HepG2 (cell line): Measurements from ENCODE around the gene HTR6. TPM values are rescaled to one million over a fixed set of nuclear protein-coding genes. Genes with fewer than 3 reads are reported as not detected.

Source experiments
- ATF6 ChIP-seq: sonication (generic); formaldehyde crosslinking; conservative IDR thresholded peaks from 2 replicates; pipeline ENCODE4 v1.4.0; 2020; ENCODE audit warnings: missing genetic modification reagents
- ATRX ChIP-seq: sonication (generic); formaldehyde crosslinking; IDR thresholded peaks from 2 replicates; pipeline ENCODE4 v1.4.0; 2020; ENCODE audit warnings: missing genetic modification reagents, borderline replicate concordance
- CEBPG ChIP-seq: IDR thresholded peaks from 2 replicates; pipeline ENCODE4 v1.6.1; 2016
- FOSL2 ChIP-seq: sonication (generic); formaldehyde crosslinking; IDR thresholded peaks from 2 replicates; pipeline ENCODE4 v1.4.0; 2020; ENCODE audit warnings: missing genetic modification reagents
- FOXA3 ChIP-seq: IDR thresholded peaks from 2 replicates; pipeline ENCODE4 v1.6.1; 2016; ENCODE audit warnings: missing genetic modification reagents, missing compliant biosample characterization
- GATAD2A ChIP-seq: IDR thresholded peaks from 2 replicates; pipeline ENCODE4 v1.6.1; 2016
- HNF4A ChIP-seq: sonication (generic); formaldehyde crosslinking; IDR thresholded peaks from 2 replicates; pipeline ENCODE4 v1.4.0; 2020; ENCODE audit warnings: missing genetic modification reagents
- KAT7 ChIP-seq: IDR thresholded peaks from 2 replicates; pipeline ENCODE4 v1.6.1; 2018; ENCODE audit warnings: borderline replicate concordance, missing compliant biosample characterization
- NR2F6 ChIP-seq, 2 experiments: IDR thresholded peaks; 2 replicates each; pipeline ENCODE4 v1.6.1; 2016; ENCODE audit warnings: antibody characterized with exemption in 1 of 2, mild to moderate bottlenecking in 1 of 2
- PATZ1 ChIP-seq: sonication (generic); formaldehyde crosslinking; IDR thresholded peaks from 2 replicates; pipeline ENCODE4 v1.4.0; 2020; ENCODE audit warnings: missing genetic modification reagents
- PRMT3 ChIP-seq: sonication (generic); formaldehyde crosslinking; IDR thresholded peaks from 2 replicates; pipeline ENCODE4 v1.8.1; 2022; ENCODE audit warnings: low read depth, mild to moderate bottlenecking, moderate library complexity, missing genetic modification reagents, borderline replicate concordance
- SOX6 ChIP-seq, 2 experiments: fragments of 450-650 bp in 1 of 2; sonication (generic) in 1 of 2; formaldehyde crosslinking in 1 of 2; IDR thresholded peaks; 2 replicates each; pipeline versions ENCODE4 v1.4.0 to v1.6.1; 2017 to 2020; ENCODE audit warnings: antibody characterized with exemption in 1 of 2, mild to moderate bottlenecking in 1 of 2, missing genetic modification reagents in 1 of 2
- SP140L ChIP-seq: sonication (generic); formaldehyde crosslinking; IDR thresholded peaks from 2 replicates; pipeline ENCODE4 v1.4.0; 2020; ENCODE audit warnings: missing genetic modification reagents, borderline replicate concordance
- ZBTB20 ChIP-seq: sonication (generic); formaldehyde crosslinking; IDR thresholded peaks from 2 replicates; pipeline ENCODE4 v1.8.1; 2023; ENCODE audit warnings: missing genetic modification reagents, low read depth, mild to moderate bottlenecking, borderline replicate concordance
- ZBTB44 ChIP-seq: sonication (generic); formaldehyde crosslinking; IDR thresholded peaks from 2 replicates; pipeline ENCODE4 v1.4.0; 2020; ENCODE audit warnings: missing genetic modification reagents
- ZNF143 ChIP-seq: sonication (generic); formaldehyde crosslinking; IDR thresholded peaks from 2 replicates; pipeline ENCODE4 v1.4.0; 2020; ENCODE audit warnings: missing genetic modification reagents
- ZNF207 ChIP-seq: fragments of 450-650 bp; IDR thresholded peaks from 2 replicates; pipeline ENCODE4 v1.6.1; 2016; ENCODE audit warnings: antibody characterized with exemption, borderline replicate concordance
- ZNF33A ChIP-seq: sonication (generic); formaldehyde crosslinking; IDR thresholded peaks from 2 replicates; pipeline ENCODE4 v1.5.1; 2020; ENCODE audit warnings: missing genetic modification reagents, mild to moderate bottlenecking, moderate library complexity, borderline replicate concordance
- ZNF570 ChIP-seq: sonication (generic); formaldehyde crosslinking; IDR thresholded peaks from 2 replicates; pipeline ENCODE4 v1.4.0; 2020; ENCODE audit warnings: mild to moderate bottlenecking, missing genetic modification reagents, borderline replicate concordance
- ZNF788 ChIP-seq: sonication (generic); formaldehyde crosslinking; IDR thresholded peaks from 2 replicates; pipeline ENCODE4 v1.5.0; 2020; ENCODE audit warnings: mild to moderate bottlenecking, missing genetic modification reagents, borderline replicate concordance
- polyA plus RNA-seq, 8 experiments: library from polyadenylated mRNA; depleted of rRNA in 3 of 8; stranded (reverse) in 7 of 8; unstranded in 1 of 8; fragments of >200 nt; fragmentation: Illumina TruSeq in 4 of 8; extraction: Trizol in 4 of 8; gene quantifications; 2 replicates each; pipeline versions ENCODE4 v1.2.1 to v1.2.3, GENCODE V29; 2011 to 2016; ENCODE audit warnings: low read depth in 4 of 8, missing spikeins in 1 of 8, mixed read lengths in 1 of 8; ENCODE audit not compliant: insufficient read depth in 1 of 8
- total RNA-seq, 5 experiments: library from RNA; depleted of rRNA; stranded (reverse); fragments of >200 nt; fragmentation: Illumina TruSeq; extraction: Trizol; gene quantifications; 2 replicates each; pipeline ENCODE4 v1.2.3, GENCODE V29; 2016; ENCODE audit warnings: low read depth in 1 of 5
- TF ChIP-seq, protein P1 (sequence below): sonication (generic); formaldehyde crosslinking; IDR thresholded peaks from 2 replicates; pipeline ENCODE4 v1.4.0; 2020; ENCODE audit warnings: mild to moderate bottlenecking, low read depth, missing genetic modification reagents
- TF ChIP-seq, protein P2 (sequence below): sonication (generic); formaldehyde crosslinking; IDR thresholded peaks from 2 replicates; pipeline ENCODE4 v1.4.0; 2020; ENCODE audit warnings: missing genetic modification reagents
- TF ChIP-seq, protein P3 (sequence below): sonication (generic); formaldehyde crosslinking; IDR thresholded peaks from 2 replicates; pipeline ENCODE4 v1.5.0; 2020; ENCODE audit warnings: missing genetic modification reagents

HTR6 gene
- total and polyA plus RNA-seq, 2 of the 13 experiments (the other 11 are each of a cell fraction or from before 2014, with no cell fraction given), result 0.04 TPM; not detected in 1

DNA sequence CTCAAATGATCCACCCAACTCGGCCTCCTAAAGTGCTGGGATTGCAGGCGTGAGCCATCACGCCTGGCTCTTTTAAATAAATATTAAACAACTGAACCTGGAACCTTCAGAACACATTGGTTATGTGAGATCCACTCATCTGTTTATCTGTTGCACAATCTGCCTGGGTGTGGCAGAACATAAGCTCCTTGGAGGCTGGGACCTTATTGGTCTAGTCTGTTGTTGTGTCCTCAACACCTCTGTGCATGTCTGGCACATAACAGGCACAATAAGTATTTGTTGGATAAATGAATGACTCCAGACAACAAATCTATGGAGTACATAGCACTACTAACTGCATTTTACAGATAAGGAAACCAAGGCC, 24.7 kb upstream of the HTR6 start (continued):
- TF ChIP-seq PATZ1 (CRISPR knock-in tag) (no peak), ZBTB20 (CRISPR knock-in tag) (no peak), FOXA3 (CRISPR knock-in tag) (peak; percentile 30), CEBPG (CRISPR knock-in tag) (peak; percentile 88), KAT7 (no peak), ZNF207 (no peak), ATF6 (CRISPR knock-in tag) (no peak), ZNF788 (CRISPR knock-in tag) (no peak), ATRX (CRISPR knock-in tag) (no peak), SP140L (no peak), PRMT3 (CRISPR knock-in tag) (no peak), ZNF33A (CRISPR knock-in tag) (no peak), GATAD2A (CRISPR knock-in tag) (0 out of 2 replicates have a peak, but pooled peaks have one; percentile 15), HNF4A (CRISPR knock-in tag) (peak; percentile 35), FOSL2 (CRISPR knock-in tag) (peak; percentile 47), ZNF143 (CRISPR knock-in tag) (no peak), ZNF570 (CRISPR knock-in tag) (no peak), ZBTB44 (CRISPR knock-in tag) (no peak), SOX6 (IDR thresholded peaks at IDR 0.05) (no peak), SOX6 (CRISPR knock-in tag; IDR thresholded peaks at IDR 0.05) (peak; percentile 38; the same call in 1 of the 2 replicates), NR2F6 (IDR thresholded peaks at IDR 0.05) (no peak), NR2F6 (CRISPR knock-in tag; IDR thresholded peaks at IDR 0.05) (0 out of 2 replicates have a peak, but pooled peaks have one; percentile 19)
- TF ChIP-seq, protein P1, sequence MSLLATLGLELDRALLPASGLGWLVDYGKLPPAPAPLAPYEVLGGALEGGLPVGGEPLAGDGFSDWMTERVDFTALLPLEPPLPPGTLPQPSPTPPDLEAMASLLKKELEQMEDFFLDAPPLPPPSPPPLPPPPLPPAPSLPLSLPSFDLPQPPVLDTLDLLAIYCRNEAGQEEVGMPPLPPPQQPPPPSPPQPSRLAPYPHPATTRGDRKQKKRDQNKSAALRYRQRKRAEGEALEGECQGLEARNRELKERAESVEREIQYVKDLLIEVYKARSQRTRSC, result no peak
- TF ChIP-seq, protein P2, sequence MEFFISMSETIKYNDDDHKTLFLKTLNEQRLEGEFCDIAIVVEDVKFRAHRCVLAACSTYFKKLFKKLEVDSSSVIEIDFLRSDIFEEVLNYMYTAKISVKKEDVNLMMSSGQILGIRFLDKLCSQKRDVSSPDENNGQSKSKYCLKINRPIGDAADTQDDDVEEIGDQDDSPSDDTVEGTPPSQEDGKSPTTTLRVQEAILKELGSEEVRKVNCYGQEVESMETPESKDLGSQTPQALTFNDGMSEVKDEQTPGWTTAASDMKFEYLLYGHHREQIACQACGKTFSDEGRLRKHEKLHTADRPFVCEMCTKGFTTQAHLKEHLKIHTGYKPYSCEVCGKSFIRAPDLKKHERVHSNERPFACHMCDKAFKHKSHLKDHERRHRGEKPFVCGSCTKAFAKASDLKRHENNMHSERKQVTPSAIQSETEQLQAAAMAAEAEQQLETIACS, result no peak
- TF ChIP-seq, protein P3, sequence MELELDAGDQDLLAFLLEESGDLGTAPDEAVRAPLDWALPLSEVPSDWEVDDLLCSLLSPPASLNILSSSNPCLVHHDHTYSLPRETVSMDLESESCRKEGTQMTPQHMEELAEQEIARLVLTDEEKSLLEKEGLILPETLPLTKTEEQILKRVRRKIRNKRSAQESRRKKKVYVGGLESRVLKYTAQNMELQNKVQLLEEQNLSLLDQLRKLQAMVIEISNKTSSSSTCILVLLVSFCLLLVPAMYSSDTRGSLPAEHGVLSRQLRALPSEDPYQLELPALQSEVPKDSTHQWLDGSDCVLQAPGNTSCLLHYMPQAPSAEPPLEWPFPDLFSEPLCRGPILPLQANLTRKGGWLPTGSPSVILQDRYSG (CRISPR knock-in tag), result no peak
